Stimulated activated CD4-positive, alpha-beta T cell treated with anti-CD3 and anti-CD28 coated beads, Interleukin-4, amount 100 ng/mL, for 4 hours (primary cell): ENCODE data around the gene ANO7.

Experiments used
- DNase-seq, 2 experiments: peaks; one replicate each; pipeline ENCODE4 v3.0.0-alpha.2; 2020

The ANO7 gene

DNA sequence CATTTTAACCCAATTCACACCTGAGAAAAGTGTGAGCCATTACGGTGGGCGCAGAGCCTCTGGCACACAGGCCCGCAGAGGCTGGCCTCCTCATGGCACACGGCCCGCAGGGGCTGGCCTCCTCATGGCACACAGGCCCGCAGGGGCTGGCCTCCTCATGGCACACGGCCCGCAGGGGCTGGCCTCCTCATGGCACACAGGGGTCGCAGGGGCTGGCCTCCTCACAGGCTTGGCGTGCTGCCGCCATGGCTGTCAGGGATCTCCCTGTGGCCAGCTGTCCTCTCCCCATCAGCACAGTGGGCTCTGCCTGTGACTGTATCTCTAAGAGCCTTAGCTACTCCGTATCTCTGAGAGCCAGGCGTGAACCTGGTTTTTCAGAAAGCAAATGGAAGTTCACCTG, 24.6 kb downstream of the ANO7 start:
- DNase-seq: no peak

DNA sequence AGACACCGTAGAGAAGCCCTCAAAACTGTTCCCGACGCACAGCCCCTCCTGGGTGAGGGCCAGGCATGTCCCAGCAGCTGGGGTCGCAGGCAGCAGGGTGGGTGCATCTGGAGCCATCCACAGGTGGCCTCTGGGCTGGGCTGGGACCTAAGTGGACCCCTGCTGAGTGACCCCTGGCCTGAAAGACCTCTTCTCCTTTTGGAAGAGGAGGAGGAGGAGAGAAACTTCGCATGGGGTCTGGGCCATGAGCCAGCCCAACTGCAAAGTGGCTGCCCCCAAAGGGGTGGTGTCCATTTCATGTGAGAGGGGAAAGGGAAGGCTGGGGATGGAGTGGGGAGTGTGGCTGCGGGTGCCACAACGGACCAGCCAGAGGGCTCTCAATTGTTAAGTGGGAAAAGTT, 25.1 kb downstream of the ANO7 start:
- no peak for DNase-seq

DNA sequence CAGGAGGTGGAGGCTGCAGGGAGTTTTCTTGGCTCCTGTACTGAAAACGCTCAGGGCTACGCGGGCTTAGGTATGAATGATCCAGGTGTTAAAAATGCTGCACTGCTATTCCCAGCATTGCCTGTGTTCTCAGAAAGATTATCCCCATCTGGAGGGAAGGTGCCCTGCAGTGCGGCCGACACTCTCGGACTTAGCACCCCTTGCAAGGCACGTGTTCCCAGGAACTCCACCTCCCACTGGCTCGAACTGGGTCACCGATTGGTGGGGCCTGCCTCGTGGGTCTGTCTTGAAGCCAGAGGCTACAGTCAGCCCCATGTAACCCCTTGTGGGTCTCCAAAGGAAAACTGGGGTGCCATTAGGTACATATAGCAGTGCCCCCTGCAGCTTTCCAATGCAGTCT, 25.7 kb downstream of the ANO7 start:
- no peak for DNase-seq

DNA sequence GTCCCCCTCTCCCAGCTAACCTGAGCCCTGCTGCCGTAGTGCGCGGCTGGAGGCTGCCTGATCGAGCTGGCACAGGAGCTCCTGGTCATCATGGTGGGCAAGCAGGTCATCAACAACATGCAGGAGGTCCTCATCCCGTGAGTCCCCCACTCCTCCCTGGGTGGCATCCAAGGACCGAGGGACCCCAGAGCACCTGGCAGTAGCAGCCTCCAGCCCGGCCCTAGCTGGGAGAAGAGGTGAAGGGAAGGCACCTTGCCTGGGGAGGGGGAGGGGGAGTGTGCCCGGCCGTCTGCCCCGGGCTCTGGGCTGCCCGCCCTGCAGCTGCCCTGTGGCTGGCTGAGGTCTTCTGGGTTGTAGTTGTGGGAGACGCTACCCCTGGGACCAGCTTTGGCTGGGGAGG, 26.3 kb downstream of the ANO7 start:
- no peak for DNase-seq

DNA sequence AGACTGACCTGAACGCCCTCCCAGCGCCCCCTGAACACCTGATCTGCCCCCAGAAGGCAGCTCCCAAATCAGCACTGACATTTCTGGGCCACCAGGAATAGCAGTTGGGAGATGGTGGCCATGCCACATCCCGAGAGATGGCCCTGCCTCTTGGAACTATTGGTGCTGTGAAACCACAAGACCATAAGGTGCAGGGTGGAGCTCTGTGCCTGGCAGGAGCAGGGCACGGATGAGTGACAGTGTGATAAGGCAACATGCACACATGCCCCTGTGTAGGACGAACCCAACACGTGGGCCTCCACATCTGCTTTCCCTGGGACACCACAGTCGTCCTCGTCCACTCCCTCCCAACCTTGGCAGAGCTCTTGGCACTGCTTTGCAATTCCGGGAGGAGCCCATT, 26.9 kb downstream of the ANO7 start:
- DNase-seq: no peak

DNA sequence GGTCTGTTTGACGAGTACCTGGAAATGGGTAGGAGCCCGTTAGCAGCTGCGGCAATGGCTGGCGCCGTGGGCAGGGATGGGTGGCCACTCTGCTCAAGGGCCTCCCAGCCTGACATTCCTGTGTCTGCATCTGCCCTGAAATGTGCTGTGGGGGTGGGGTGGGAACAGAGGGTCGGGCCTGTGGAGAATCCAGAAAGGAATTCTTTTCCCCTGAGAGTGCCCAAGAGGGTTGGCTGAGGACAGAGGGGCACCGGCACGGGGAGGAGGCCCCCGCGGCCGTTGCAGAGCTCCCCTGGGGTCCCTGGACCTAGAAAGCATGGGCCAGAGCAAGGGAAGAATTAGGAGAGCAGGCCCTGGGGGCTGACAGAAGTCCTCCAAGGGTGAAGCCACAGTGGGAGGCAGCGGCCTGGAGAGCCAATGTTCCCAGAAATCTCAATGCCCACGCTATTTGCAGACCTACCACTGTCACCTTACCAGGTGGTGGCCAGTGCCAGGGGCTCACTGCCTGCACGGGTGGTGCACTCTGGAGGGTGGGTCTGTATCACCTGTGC, 27.8 kb downstream of the ANO7 start:
- DNase-seq: no peak

DNA sequence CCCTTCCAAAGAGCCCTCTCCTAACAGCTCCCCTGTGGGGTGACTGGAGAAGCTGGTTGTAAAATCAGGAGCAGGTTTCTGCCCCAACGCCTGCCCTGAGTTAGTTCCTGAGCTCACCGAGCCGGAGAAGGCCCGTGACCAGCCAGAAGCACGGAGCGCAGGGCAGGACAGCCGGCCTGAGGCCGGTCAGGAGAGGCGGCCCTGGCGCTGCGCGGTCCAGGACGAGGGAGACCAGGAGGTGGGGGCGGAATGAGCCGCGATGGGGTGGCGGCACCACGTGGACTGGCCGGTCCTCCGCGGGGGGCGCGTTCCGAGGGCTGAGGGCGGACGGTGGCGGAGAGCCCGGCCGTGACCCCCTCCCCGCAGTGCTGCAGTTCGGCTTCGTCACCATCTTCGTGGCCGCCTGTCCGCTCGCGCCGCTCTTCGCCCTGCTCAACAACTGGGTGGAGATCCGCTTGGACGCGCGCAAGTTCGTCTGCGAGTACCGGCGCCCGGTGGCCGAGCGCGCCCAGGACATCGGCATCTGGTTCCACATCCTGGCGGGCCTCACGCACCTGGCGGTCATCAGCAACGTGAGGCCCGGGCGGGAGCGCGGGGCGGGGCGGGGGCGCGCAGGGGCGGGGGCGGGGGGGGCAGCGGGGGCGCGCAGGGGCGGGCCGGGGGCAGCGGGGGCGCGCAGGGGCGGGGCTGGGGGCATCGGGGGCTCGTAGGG, 29.0 kb downstream of the ANO7 start:
- peak; percentile 11 to 23 for DNase-seq

DNA sequence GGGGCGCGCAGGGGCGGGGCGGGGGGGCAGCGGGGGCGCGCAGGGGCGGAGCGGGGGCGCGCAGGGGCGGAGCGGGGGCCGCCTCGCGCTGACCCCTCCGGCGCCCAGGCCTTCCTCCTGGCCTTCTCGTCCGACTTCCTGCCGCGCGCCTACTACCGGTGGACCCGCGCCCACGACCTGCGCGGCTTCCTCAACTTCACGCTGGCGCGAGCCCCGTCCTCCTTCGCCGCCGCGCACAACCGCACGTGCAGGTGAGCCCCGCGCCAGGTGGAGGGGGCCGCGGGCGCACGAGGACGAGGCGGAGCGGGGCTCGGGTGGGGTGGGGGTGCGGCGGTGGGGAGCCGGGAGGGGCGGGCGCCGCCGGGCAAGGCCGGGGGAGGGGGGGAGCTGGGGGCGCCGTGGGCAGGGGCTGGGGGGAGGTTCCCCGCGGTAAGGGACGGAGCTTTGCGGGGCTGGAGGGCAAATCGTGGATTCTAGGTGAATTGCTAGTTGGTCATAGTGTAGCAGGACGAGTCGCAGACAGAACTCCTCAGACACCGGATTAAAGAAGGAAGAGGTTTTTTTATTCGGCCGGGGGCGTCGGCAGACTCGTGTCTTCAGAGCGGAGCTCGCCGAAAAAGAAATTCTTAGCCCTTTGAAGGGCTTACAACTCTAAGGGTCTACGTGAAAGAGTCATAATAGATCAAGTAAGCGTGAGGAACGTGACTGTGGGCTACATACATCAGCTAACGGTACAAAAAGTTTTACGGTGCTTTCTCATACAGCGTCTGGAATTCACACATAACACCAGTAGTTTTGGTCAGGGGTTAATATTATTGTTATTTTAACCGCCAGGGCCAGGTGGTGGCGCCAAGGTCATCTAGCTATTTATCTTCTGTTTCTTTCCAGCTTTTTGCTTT, 29.9 kb downstream of the ANO7 start:
- DNase-seq: peak; percentile 29 to 30

DNA sequence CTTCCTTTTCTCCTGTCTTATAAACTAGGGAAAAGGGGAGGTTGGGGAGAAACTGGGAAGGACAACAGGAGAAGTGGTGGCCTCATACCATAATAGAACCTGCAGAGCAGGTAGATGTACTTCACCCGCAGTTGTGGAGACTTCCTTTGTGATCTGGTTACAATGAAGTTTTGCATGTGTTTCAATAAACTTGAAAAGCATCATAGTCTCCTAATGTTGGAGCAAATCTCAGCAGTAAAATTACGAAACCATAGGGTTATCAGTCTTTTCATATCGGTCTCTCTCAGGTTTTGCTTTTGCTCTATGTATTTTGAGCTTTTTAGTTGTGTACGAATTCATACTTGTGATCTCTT, 30.5 kb downstream of the ANO7 start:
- DNase-seq: no peak

DNA sequence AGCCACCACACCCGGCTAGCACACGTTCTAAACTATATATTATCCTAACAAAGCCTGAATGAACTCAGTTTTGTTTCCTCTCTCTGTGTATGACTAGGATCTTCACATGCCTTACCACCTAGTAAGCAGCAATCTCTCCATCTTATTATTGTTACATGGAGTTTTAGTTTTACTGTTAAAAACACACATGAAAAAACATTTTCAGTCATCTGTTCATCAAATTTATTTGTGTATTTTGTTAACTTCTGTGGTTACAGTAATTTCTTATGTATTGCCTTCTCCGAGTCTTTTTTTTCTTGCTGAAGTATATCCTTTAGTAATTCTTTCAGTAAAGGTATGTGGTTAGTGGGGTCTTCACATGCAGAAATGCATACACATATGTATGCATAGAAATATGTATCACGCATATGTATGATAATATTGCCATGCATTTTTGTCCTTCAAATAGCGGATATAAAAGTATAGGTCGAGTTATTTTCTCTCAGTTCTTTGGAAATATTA, 31.4 kb downstream of the ANO7 start:
- DNase-seq: no peak

DNA sequence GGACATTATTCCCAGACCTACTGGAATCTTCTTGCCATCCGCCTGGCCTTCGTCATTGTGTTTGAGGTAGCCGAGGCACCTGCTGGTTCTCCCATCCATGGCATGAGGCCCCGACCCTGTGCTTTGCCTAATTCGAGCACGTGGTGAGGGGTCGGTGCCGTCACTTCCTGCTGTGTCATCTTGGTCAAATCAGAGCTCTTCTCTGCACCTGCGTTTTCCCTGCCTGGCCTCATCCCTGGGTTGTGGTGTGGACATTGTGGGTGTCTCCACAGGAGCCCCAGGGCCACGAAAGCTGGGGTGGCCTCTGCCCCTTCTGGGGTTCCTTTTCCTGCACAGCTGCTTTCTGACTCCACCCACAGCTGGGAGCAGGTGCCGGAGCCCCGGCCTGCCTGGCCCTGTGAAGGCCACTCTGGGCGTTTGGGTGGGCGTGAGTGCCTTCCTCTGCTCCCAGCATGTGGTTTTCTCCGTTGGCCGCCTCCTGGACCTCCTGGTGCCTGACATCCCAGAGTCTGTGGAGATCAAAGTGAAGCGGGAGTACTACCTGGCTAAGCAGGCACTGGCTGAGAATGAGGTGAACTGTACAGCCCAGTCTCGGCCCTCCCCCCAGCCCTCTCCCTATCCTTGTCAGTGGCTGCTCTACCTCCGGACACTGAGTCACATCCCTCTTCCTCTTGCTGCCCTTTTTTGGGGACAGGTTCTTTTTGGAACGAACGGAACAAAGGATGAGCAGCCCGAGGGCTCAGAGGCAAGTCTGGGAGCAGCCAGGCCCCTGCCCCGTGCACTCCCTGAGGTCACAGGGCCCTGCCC, 34.9 kb downstream of the ANO7 start:
- DNase-seq: no peak

DNA sequence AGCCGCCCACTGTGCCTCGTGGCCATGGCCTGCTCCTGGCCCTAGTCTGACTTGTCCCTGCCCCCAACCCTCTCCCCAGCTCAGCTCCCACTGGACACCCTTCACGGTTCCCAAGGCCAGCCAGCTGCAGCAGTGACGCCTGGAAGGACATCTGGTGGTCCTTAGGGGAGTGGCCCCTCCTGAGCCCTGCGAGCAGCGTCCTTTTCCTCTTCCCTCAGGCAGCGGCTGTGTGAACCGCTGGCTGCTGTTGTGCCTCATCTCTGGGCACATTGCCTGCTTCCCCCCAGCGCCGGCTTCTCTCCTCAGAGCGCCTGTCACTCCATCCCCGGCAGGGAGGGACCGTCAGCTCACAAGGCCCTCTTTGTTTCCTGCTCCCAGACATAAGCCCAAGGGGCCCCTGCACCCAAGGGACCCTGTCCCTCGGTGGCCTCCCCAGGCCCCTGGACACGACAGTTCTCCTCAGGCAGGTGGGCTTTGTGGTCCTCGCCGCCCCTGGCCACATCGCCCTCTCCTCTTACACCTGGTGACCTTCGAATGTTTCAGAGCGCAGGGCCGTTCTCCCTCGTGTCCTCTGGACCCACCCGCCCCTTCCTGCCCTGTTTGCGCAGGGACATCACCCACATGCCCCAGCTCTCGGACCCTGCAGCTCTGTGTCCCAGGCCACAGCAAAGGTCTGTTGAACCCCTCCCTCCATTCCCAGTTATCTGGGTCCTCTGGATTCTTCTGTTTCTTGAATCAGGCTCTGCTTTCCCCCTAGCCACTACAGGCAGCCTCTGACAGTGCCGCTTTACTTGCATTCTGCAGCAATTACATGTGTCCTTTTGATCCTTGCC, 35.8 kb downstream of the ANO7 start:
- no peak for DNase-seq

DNA sequence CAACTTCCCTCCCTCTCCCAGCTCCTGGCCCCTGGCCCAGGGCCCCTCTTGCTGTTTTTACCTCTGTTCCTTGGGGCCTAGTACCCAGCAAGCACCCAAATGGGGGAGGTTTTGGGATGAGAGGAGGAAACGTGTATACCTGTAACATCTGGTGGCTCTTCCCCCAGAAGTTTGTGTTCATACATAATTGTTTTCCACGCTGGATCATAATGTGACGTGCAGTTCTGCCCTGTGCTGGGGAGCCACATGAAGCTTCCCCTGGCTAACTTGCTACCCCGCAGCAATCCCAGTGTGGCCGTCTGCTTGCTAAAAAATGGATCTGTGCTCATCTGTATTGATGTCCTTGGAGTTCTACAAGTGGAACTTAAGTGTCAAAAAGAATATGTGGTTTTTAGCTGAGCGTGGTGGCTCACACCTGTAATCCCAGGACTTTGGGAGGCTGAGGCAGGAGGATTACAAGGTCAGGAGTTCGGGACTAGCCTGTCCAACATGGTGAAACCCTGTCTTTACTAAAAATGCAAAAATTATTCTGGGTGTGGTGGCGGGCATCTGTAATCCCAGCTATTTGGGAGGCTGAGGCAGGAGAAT, 36.5 kb downstream of the ANO7 start:
- no peak for DNase-seq

DNA sequence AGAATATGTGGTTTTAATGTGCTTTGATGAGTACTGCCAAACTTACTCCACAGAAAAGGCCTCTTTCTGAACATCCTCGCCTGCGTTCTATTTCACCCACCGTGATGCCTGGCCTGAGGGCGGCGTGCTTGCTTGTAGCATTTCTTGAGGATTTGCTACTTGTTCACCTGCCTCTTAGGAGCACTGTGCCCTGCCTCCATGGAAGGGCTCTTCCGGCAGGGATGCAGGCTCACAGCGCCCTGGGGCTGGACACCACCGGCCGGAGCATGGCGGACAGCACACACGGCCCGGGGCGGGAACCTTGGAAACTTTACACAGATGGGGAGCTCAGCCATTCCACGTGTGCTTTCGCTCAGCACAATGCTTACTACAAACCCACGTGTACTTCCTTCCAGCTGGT, 37.1 kb downstream of the ANO7 start:
- DNase-seq: no peak

DNA sequence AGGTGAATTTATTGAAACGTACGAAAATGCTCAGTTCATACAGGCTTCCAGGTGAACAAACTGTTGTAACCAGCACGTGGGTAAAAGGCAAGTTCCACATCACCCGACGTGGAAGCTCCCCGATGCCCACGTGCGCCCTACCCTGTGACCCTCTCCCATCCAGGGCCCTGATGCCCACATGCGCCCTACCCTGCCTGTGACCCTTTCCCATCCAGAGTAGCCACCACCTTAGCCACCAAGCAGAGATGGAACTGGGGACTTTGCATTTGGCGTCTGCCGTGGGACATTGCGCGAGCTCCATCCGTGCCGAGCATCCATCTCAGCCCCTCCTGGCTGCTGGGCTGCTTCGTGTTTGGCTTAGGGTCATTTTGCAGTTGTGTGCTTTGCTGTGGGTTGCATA, 37.5 kb downstream of the ANO7 start:
- DNase-seq: no peak

DNA sequence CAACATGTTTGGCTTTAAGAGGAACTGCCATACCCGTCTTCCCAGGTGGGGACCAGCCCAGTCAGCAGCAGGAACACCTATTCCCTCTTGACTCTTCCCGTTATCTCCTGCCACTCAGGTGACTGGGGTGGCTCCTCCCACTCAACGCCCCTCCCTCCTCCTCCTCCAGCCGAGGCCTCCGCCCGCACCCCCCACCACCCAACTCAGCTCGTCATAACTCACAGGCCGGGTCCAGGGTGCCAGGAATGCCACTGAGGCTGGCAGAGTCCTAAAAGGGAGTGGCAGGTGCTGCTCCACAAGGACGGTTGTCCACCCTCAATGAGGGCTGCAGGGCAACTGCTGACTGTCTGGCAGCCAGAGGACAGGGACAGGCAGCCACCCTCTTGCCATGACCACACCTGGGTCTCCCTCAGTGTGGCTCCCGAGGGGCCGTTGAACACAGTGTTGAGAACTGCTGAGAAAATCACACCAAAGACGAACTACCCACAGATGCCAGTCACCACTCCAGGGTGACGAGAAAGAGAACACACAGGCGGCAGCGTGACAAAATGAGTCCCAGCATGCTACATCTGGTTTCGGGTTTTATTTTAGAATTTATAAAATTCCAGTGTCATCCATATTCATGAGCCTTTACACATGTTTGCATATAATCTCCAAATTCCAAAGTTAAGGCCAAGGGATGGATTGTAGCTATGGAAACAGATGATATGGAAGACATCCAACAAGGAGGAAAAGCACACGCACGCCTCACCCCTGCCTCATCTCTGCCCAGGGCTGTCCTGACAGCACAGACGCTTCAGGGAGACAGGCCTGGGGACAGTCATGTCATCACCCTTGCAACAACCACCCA, 38.5 kb downstream of the ANO7 start:
- DNase-seq: no peak

DNA sequence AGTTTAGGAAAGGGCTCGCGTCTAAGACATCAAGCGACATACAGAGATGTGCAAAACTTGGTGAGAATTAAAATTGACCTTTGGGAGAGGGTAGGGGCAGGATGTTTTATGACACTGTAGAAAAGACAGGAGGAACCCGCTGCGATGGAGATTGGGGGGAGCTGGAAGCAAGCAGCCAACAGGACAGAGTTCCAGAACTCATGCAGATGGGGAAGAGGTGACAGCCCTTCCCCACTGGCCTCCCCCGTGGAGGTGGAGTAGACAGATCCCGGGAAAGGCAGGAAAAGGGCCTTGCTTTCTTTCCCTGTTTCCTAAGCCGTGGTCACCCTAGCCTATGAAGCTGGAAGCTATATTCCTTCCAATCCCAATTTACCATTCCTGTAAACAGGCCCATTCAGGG, 39.1 kb downstream of the ANO7 start:
- no peak for DNase-seq

DNA sequence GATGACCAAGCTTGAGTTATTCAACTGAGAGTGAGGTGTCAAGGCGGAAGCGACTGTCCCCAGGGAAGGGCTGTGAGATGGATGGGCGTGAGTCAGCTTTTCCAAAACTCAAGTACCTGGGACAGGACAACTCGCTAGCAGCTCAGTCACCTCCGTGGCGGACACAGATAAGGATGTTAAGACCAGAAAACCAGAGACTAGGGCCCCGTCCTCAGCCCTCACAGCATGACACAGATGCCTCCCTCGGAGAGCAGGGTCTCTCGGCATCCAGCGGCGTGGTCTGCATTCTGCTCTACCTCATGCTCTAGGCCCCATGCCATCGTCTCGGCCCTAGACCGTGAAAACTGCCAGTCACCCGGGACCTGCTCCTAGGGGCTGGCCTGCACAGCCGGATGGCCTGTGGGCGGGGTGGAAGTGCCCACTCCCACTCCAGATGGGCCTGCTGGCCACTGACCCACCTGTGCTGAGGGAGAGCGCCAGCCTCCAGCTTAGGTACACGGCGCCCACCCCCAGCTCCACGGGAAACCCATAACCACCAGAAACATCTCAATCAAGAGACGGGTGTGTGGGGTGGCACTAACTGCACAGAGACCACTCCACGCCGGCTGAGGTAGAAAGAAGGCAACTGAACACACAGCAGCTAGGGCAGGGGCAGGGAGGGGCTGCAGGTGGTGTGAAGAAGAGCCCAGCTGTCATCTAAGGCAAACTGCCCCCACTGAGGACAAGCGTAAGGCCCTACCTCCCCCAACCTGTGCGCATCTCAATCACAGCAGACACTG, 39.8 kb downstream of the ANO7 start:
- DNase-seq: no peak

DNA sequence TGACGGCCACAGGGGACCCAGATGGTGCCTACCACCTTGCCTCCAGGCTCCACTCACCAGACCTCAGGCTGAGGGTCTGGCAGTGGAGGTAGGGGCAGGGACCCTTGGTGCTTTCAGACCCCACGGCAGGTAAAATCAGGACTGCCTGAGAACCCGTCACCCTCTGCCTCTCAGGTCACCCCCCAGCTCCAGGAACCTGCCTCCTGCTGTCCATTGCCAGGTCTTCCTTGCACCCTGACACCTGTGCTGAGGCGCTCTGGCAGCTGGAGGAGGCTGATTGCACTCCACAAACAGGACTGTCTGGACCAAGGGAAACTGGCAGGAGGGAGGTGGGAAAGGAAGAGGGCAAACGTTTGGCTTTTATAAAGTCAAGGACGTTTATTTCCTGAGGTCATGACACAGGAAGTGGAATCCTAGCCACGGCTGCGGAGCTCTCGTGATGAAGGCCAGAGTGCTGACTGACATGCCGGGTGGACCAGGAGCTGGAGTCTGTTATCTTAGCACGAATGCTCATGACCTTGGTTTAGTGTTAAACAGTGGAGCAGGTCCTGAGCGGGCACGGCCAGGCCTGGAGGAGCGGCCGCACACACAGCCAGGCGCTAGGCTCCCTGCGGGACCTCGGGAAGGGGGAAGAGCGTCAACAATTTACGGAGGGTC, 40.5 kb downstream of the ANO7 start:
- no peak for DNase-seq
